Renal cortex interstitium (tissue), 11 donors: ENCODE data around the gene CTNNBL1. TPM values are rescaled to one million over a fixed set of nuclear protein-coding genes. Genes with fewer than 3 reads are reported as not detected.
A peak's percentile ranks its signal among the peaks of the same experiment; 100 is the strongest.
"Not testable (repeated sequence)": the region's sequence is repeated elsewhere in the genome, so short reads cannot be mapped to it uniquely, and the experiment has no call there.

ENCODE experiments used
- DNase-seq, 11 donors: peaks; one replicate each; pipeline ENCODE4 v3.0.0-alpha.2; 2013; ENCODE audit warnings: low read depth in 9 of 11, low spot score in 4 of 11; ENCODE audit errors: extremely low read depth in 1 of 11
- polyA plus RNA-seq, 3 donors: library from polyadenylated mRNA; unstranded; fragments of 120-200 nt; gene quantifications; one replicate each; pipeline ENCODE4 v1.2.1, GENCODE V29; 2013; ENCODE audit not compliant: insufficient read length in 3 of 3

The CTNNBL1 gene
- polyA plus RNA-seq, 3 donors = 47.7 to 51.4 (median 48.2) TPM

GRCh38 chr20:37669062-37669772 lies 24.6 kb upstream of the CTNNBL1 start:
- no peak for DNase-seq

- no peak for DNase-seq
These were observed 24.0 kb upstream of the CTNNBL1 start for GRCh38 chr20:37669773-37670236.

GRCh38 chr20:37670351-37670791 lies 23.5 kb upstream of the CTNNBL1 start:
- no peak for DNase-seq

GRCh38 chr20:37672143-37672542 lies 21.7 kb upstream of the CTNNBL1 start:
- no peak for DNase-seq

- no peak for DNase-seq
These were observed 20.4 kb upstream of the CTNNBL1 start for GRCh38 chr20:37673444-37673843.

- no peak for DNase-seq
These were observed 17.4 kb upstream of the CTNNBL1 start for GRCh38 chr20:37676440-37676839.

GRCh38 chr20:37677969-37678861 lies 15.6 kb upstream of the CTNNBL1 start:
- DNase-seq = no peak

GRCh38 chr20:37679751-37680150 lies 14.1 kb upstream of the CTNNBL1 start:
- not testable (repeated sequence) for DNase-seq

- DNase-seq = no peak
These were observed 13.4 kb upstream of the CTNNBL1 start for GRCh38 chr20:37680420-37680819.

- DNase-seq = peak in 1 of 11 donors; percentile 7
These were observed 12.3 kb upstream of the CTNNBL1 start for GRCh38 chr20:37681384-37682112.

- DNase-seq = not testable (repeated sequence)
These were observed 10.7 kb upstream of the CTNNBL1 start for GRCh38 chr20:37683146-37683545.

GRCh38 chr20:37686762-37687477 lies 6.9 kb upstream of the CTNNBL1 start:
- DNase-seq = no peak

GRCh38 chr20:37687478-37687805 lies 6.4 kb upstream of the CTNNBL1 start:
- no peak for DNase-seq

GRCh38 chr20:37688093-37688492 lies 5.7 kb upstream of the CTNNBL1 start:
- DNase-seq = no peak

GRCh38 chr20:37690626-37691369 lies 3.0 kb upstream of the CTNNBL1 start:
- no peak for DNase-seq

- DNase-seq = no peak
These were observed 1.2 kb upstream of the CTNNBL1 start for GRCh38 chr20:37692459-37693166.

GRCh38 chr20:37693242-37693634 lies 592 bp upstream of the CTNNBL1 start:
- no peak for DNase-seq
